RWPE1 (cell line): ENCODE data around the gene PARVG.

Source experiments
- CTCF ChIA-PET: fragments of 350-600 bp; sonication (Branson Sonifier 250); formaldehyde crosslinking; extraction: SDS; loops from one replicate; lab custom pipeline; 2021; lab: Yijun Ruan, JAX
- POLR2A ChIA-PET: fragments of 400-600 bp; formaldehyde crosslinking; extraction: SDS; loops from one replicate; lab custom pipeline; 2020; ENCODE audit warnings: antibody characterized with exemption; ENCODE audit not compliant: low non-redundant PET; lab: Yijun Ruan, JAX
- DNase-seq: peaks from one replicate; pipeline ENCODE4 v3.0.0; 2012; ENCODE audit warnings: low spot score
- H3K27ac ChIP-seq: fragments of 450-650 bp; 2 replicates; pipeline ENCODE4 v1.5.1; 2017
- CTCF ChIP-seq: fragments of 450-650 bp; conservative IDR thresholded peaks from 2 replicates; pipeline ENCODE4 v1.5.1; 2017; ENCODE audit warnings: low read depth, mild to moderate bottlenecking

The PARVG gene

GRCh38 chr22:44151676-44152075, 29.0 kb upstream of the PARVG start:
- no peak for TF ChIP-seq CTCF
- CTCF ChIA-PET = interaction anchor here (0.7 kb wide), 1 partner anchor 545 kb away, joined by 3 read pairs; no protein-coding TSS in a partner anchor
- H3K27ac ChIP-seq = peak overlapping the region; percentile 5
- POLR2A ChIA-PET = no interaction called here
- peak; percentile 7 for DNase-seq

GRCh38 chr22:44153710-44154109, 27.0 kb upstream of the PARVG start:
- H3K27ac ChIP-seq = no peak overlapping the region
- no peak for DNase-seq
- no peak for TF ChIP-seq CTCF
- POLR2A ChIA-PET = no interaction called here
- CTCF ChIA-PET = no interaction called here

- DNase-seq = no peak
Observed at GRCh38 chr22:44154436-44154942, 26.2 kb upstream of the PARVG start.

GRCh38 chr22:44155115-44155514, 25.6 kb upstream of the PARVG start:
- ChIA-PET POLR2A (no interaction called here), CTCF (interaction anchor here (0.7 kb wide), 1 partner anchor 55 kb away, joined by 3 read pairs; no protein-coding TSS in a partner anchor)
- no peak for TF ChIP-seq CTCF
- H3K27ac ChIP-seq = no peak overlapping the region
- no peak for DNase-seq

More at GRCh38 chr22:44154436-44154942, 26.2 kb upstream of the PARVG start:
- TF ChIP-seq CTCF = no peak
- ChIA-PET CTCF (no interaction called here), POLR2A (no interaction called here)
- no peak overlapping the region for H3K27ac ChIP-seq

GRCh38 chr22:44157916-44158618, 22.7 kb upstream of the PARVG start:
- TF ChIP-seq CTCF = no peak
- ChIA-PET CTCF (no interaction called here), POLR2A (no interaction called here)
- H3K27ac ChIP-seq = no peak overlapping the region
- DNase-seq = no peak

GRCh38 chr22:44158816-44159215, 21.9 kb upstream of the PARVG start:
- no peak overlapping the region for H3K27ac ChIP-seq
- DNase-seq = no peak
- ChIA-PET CTCF (no interaction called here), POLR2A (no interaction called here)
- TF ChIP-seq CTCF = no peak
